ENCODE data around the gene ANAPC10. TPM values are rescaled to one million over a fixed set of nuclear protein-coding genes. Genes with fewer than 3 reads are reported as not detected.
A peak's percentile ranks its signal among the peaks of the same experiment; 100 is the strongest.

ANAPC10 gene
- total and polyA plus RNA-seq, 7 donors: 11.3 to 31.4 (median 18.0) TPM

DNA sequence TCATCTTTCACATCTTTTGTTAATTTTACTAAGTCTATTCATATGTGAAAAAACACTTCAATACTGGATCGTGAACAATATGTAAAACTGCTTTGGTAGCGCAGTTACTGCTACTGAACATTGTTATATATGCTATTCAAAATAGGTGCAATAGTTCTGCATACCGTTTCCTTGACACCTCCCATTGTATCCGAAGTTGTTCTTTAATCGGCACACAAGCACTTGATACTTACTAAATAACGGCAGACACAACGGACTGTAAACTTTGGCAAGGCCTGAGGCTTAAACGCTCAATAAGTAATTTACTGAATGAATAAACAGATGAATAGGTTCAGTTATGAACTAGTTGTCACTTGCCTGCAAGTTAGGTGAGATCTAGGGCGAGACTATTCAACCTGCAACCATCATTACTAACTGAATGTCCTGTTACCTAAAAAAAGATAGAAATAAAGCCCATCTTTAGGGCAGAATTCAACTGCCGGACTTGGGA is 620 bp downstream of the ANAPC10 start:
- 3 to 9% methylated on average over 10 of the region's 10 CpGs for WGBS, 2 donors
- Histone ChIP-seq H3K4me3 (peak overlapping the region; percentile 69 to 85 (median 78)), H3K36me3 (peaks cover 0 to 35% (median 20%) of the 10 kb centered on the region in 4 donors), H3K4me1 (peaks cover 0 to 48% (median 38%) of the 10 kb centered on the region in 4 donors), H3K27me3 (no peaks in the 10 kb centered on the region), H3K27ac (peak overlapping the region; percentile 86 to 94 (median 92)), H3K9me3 (no peaks in the 10 kb centered on the region)
- intact Hi-C loops (cut with DNase I): loop anchor here (10.0 kb wide), 3 partner anchors 517 to 1077 kb away; partner anchors contain the start of genes LSM6 and MMAA
- no peak for DNase-seq
- TF ChIP-seq EP300 (IDR thresholded peaks at IDR 0.05) (no peak), POLR2A (IDR thresholded peaks at IDR 0.05) (no peak), POLR2AphosphoS5 (IDR thresholded peaks at IDR 0.05) (no peak), CTCF (IDR thresholded peaks at IDR 0.05) (no peak)

DNA sequence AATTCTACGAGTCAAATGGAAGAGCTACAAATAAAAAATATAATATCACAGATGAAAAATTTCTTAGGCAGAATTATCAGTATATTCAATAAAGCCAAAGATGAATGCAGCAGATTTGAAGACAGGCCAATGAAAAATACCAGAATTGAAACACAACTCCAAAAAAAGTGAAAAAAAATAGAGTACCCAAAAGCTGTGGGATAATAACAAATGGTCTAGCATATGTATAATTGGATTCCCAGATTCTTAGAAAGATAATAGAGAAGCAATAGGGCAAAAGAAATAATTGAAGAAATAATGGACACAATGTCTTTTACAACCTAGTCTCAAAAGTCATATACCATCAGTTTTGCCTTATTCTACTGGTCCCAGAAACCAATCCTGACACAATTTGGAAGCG is 4.4 kb downstream of the ANAPC10 start:
- no peak overlapping the region for H3K4me3 ChIP-seq
- H3K27ac ChIP-seq: no peak overlapping the region
- H3K4me1 ChIP-seq: peaks cover 0 to 15% (median 14%) of the 10 kb centered on the region in 4 donors
- DNase-seq: no peak
- intact Hi-C loops (cut with DNase I): loop anchor here (10.0 kb wide), 3 partner anchors 521 to 1081 kb away; partner anchors contain the start of genes LSM6 and MMAA
- TF ChIP-seq CTCF (IDR thresholded peaks at IDR 0.05) (no peak), POLR2AphosphoS5 (IDR thresholded peaks at IDR 0.05) (no peak), POLR2A (IDR thresholded peaks at IDR 0.05) (no peak), EP300 (IDR thresholded peaks at IDR 0.05) (no peak)
- WGBS, 2 donors: 97 to 99% methylated on average over 2 of the region's 2 CpGs
- peaks cover 0 to 64% (median 25%) of the 10 kb centered on the region in 4 donors for H3K36me3 ChIP-seq
- no peaks in the 10 kb centered on the region for H3K9me3 ChIP-seq
- no peaks in the 10 kb centered on the region for H3K27me3 ChIP-seq

- Histone ChIP-seq H3K4me1 (no peaks in the 10 kb centered on the region), H3K27ac (no peak overlapping the region), H3K9me3 (no peaks in the 10 kb centered on the region), H3K36me3 (peaks cover 3 to 69% (median 29%) of the 10 kb centered on the region in 4 donors), H3K4me3 (no peak overlapping the region), H3K27me3 (no peaks in the 10 kb centered on the region)
- DNase-seq: no peak
- no peak for TF ChIP-seq POLR2AphosphoS5 (IDR thresholded peaks at IDR 0.05)
- TF ChIP-seq CTCF (IDR thresholded peaks at IDR 0.05): no peak
- no peak for TF ChIP-seq POLR2A (IDR thresholded peaks at IDR 0.05)
- no peak for TF ChIP-seq EP300 (IDR thresholded peaks at IDR 0.05)
- WGBS, 2 donors: 90 to 96% methylated on average over 1 of the region's 1 CpG
- intact Hi-C loops (cut with DNase I): loop anchor here (10.0 kb wide), 3 partner anchors 524 to 1084 kb away; partner anchors contain the start of genes LSM6 and MMAA
These were observed 7.6 kb downstream of the ANAPC10 start for GRCh38 chr4:145090380-145090779.

- no peak for DNase-seq
- peaks cover 0 to 40% (median 6%) of the 10 kb centered on the region in 4 donors for H3K36me3 ChIP-seq
- intact Hi-C loops (cut with DNase I): no loop called here
- no peaks in the 10 kb centered on the region for H3K27me3 ChIP-seq
- WGBS, 2 donors: 97 to 98% methylated on average over 1 of the region's 1 CpG
- no peaks in the 10 kb centered on the region for H3K4me1 ChIP-seq
- H3K4me3 ChIP-seq: no peak overlapping the region
- TF ChIP-seq POLR2AphosphoS5 (IDR thresholded peaks at IDR 0.05) (no peak), CTCF (IDR thresholded peaks at IDR 0.05) (no peak), POLR2A (IDR thresholded peaks at IDR 0.05) (no peak), EP300 (IDR thresholded peaks at IDR 0.05) (no peak)
- no peaks in the 10 kb centered on the region for H3K9me3 ChIP-seq
- no peak overlapping the region for H3K27ac ChIP-seq
These were observed 13.9 kb downstream of the ANAPC10 start for GRCh38 chr4:145083891-145084605.

Measured in sigmoid colon (tissue), 7 donors.